Naive thymus-derived CD4-positive, alpha-beta T cell (primary cell): ENCODE data around the gene PAH. TPM values are rescaled to one million over a fixed set of nuclear protein-coding genes. Genes with fewer than 3 reads are reported as not detected.

ENCODE experiments used
- ATAC-seq: fragments of 150-1000 bp; cut with Tn5 transposase; 2 replicates; pipeline ENCODE4 v1.10.0; 2021; ENCODE audit warnings: mild to moderate bottlenecking, moderate library complexity
- CTCF ChIA-PET: fragments of 350-600 bp; sonication (Branson Sonifier 250); formaldehyde crosslinking; loops from one replicate; lab custom pipeline; 2021; ENCODE audit warnings: antibody characterized with exemption; lab: Charles Lee
- POLR2A ChIA-PET: fragments of 350-600 bp; sonication (Branson Sonifier 250); formaldehyde crosslinking; loops from one replicate; lab custom pipeline; 2021; ENCODE audit warnings: antibody characterized with exemption, inconsistent platforms; lab: Charles Lee
- DNase-seq, 9 donors: peaks; one replicate each; pipeline versions ENCODE4 v3.0.0 to v3.0.0-alpha.2; 2020 to 2022; ENCODE audit warnings: mixed read lengths in 1 of 9
- H3K27ac ChIP-seq: one replicate; pipeline ENCODE4 v1.7.0; 2013; ENCODE audit warnings: mild to moderate bottlenecking, low read depth, low read length, moderate library complexity
- H3K27me3 ChIP-seq, 2 donors: one replicate each; pipeline ENCODE4 v1.7.0; 2013; ENCODE audit warnings: low read length in 2 of 2, mild to moderate bottlenecking in 2 of 2, moderate library complexity in 2 of 2; ENCODE audit not compliant: control insufficient read depth in 2 of 2, insufficient read depth in 2 of 2
- H3K36me3 ChIP-seq, 3 experiments: 1 replicate in 2 of 3; 2 replicates in 1 of 3; pipeline ENCODE4 v1.7.0; 2013; ENCODE audit warnings: low read length in 3 of 3, mild to moderate bottlenecking in 3 of 3, moderate library complexity in 1 of 3; ENCODE audit not compliant: insufficient read depth in 3 of 3, control insufficient read depth in 2 of 3
- H3K4me1 ChIP-seq, 2 donors: one replicate each; pipeline ENCODE4 v1.7.0; 2013; ENCODE audit warnings: low read length in 2 of 2, mild to moderate bottlenecking in 2 of 2, moderate library complexity in 1 of 2; ENCODE audit not compliant: control insufficient read depth in 2 of 2, insufficient read depth in 2 of 2
- H3K4me3 ChIP-seq: 2 replicates; pipeline ENCODE4 v1.7.0; 2013; ENCODE audit warnings: mild to moderate bottlenecking, low read length
- H3K9me3 ChIP-seq, 3 experiments: 1 replicate in 2 of 3; 2 replicates in 1 of 3; pipeline ENCODE4 v1.7.0; 2013; ENCODE audit warnings: low read length in 3 of 3; ENCODE audit not compliant: control insufficient read depth in 2 of 3
- H3K27ac Mint-ChIP-seq, 9 donors: one replicate each; pipeline ENCODE4 v1.8.0; 2020 to 2022; ENCODE audit warnings: mixed read lengths in 9 of 9, mild to moderate bottlenecking in 8 of 9, moderate library complexity in 5 of 9, inconsistent platforms in 2 of 9
- H3K27me3 Mint-ChIP-seq, 5 donors: one replicate each; pipeline ENCODE4 v1.8.0; 2021 to 2022; ENCODE audit warnings: mixed read lengths in 5 of 5, mild to moderate bottlenecking in 1 of 5
- H3K36me3 Mint-ChIP-seq, 5 donors: one replicate each; pipeline ENCODE4 v1.8.0; 2020 to 2022; ENCODE audit warnings: mixed read lengths in 5 of 5, mild to moderate bottlenecking in 3 of 5, inconsistent platforms in 1 of 5
- H3K4me1 Mint-ChIP-seq, 7 donors: one replicate each; pipeline ENCODE4 v1.8.0; 2020 to 2022; ENCODE audit warnings: mixed read lengths in 7 of 7, mild to moderate bottlenecking in 3 of 7, inconsistent platforms in 1 of 7
- H3K4me3 Mint-ChIP-seq, 10 donors: one replicate each; pipeline ENCODE4 v1.8.0; 2020 to 2022; ENCODE audit warnings: mild to moderate bottlenecking in 10 of 10, mixed read lengths in 10 of 10, moderate library complexity in 6 of 10, inconsistent platforms in 2 of 10
- H3K9me3 Mint-ChIP-seq, 11 donors: one replicate each; pipeline ENCODE4 v1.8.0; 2020 to 2022; ENCODE audit warnings: mixed read lengths in 11 of 11, mild to moderate bottlenecking in 4 of 11, inconsistent platforms in 1 of 11, moderate library complexity in 1 of 11
- intact Hi-C, 2 donors: fragments of 100-400 bp; cut with micrococcal nuclease; formaldehyde crosslinking; loops; one replicate each; pipeline ENCODE4 v1.15.1; 2023
- polyA plus RNA-seq, 2 donors: library from polyadenylated mRNA; unstranded; fragments of 300-500 nt; fragmentation: Illumina TruSeq; gene quantifications; one replicate each; pipeline ENCODE4 v1.2.3, GENCODE V29; 2021
- total RNA-seq, 6 experiments: library from RNA in 5 of 6; stranded (reverse) in 5 of 6; gene quantifications; 1 replicate in 5 of 6; 2 replicates in 1 of 6; pipeline ENCODE4 v1.2.3 and lab custom pipeline; 2021 to 2026

PAH gene
- total and polyA plus RNA-seq, 7 experiments from 2014 or later, result not detected

GRCh38 chr12:102824218-102824835, 92.7 kb downstream of the PAH start:
- Mint-ChIP-seq H3K36me3 (no peaks in the 10 kb centered on the region), H3K27ac (no peak overlapping the region), H3K9me3 (peaks cover 0 to 12% (median 5%) of the 10 kb centered on the region in 11 donors), H3K4me3 (no peak overlapping the region), H3K4me1 (peaks cover 0 to 6% (median 0%) of the 10 kb centered on the region in 7 donors), H3K27me3 (peaks cover 17 to 42% (median 37%) of the 10 kb centered on the region in 5 donors)
- H3K27me3 ChIP-seq, result no peaks in the 10 kb centered on the region
- ATAC-seq (no peak), DNase-seq (peak in 1 of 9 donors; percentile 21)
- H3K27ac ChIP-seq, result no peak overlapping the region
- intact Hi-C loops, result no loop called here
- H3K9me3 ChIP-seq, result no peaks in the 10 kb centered on the region
- ChIA-PET POLR2A (no interaction called here), CTCF (no interaction called here)
- H3K4me3 ChIP-seq, result no peak overlapping the region
- no peaks in the 10 kb centered on the region for H3K36me3 ChIP-seq
- no peaks in the 10 kb centered on the region for H3K4me1 ChIP-seq

- Histone ChIP-seq H3K9me3 (no peaks in the 10 kb centered on the region), H3K27me3 (no peaks in the 10 kb centered on the region), H3K4me1 (no peaks in the 10 kb centered on the region), H3K36me3 (no peaks in the 10 kb centered on the region), H3K27ac (no peak overlapping the region), H3K4me3 (no peak overlapping the region)
- Mint-ChIP-seq H3K9me3 (peaks cover 0 to 11% (median 5%) of the 10 kb centered on the region in 11 donors), H3K27ac (no peak overlapping the region), H3K4me3 (no peak overlapping the region), H3K36me3 (no peaks in the 10 kb centered on the region), H3K4me1 (peaks cover 0 to 6% (median 0%) of the 10 kb centered on the region in 7 donors), H3K27me3 (peaks cover 17 to 47% (median 40%) of the 10 kb centered on the region in 5 donors)
- CTCF ChIA-PET, result no interaction called here
- ATAC-seq (no peak), DNase-seq (no peak)
- POLR2A ChIA-PET, result no interaction called here
- intact Hi-C loops, result no loop called here
Observed at GRCh38 chr12:102821149-102821548, 95.9 kb downstream of the PAH start.

GRCh38 chr12:102816816-102817434, 100.1 kb downstream of the PAH start:
- Histone ChIP-seq H3K27ac (no peak overlapping the region), H3K27me3 (no peaks in the 10 kb centered on the region), H3K36me3 (no peaks in the 10 kb centered on the region), H3K4me1 (no peaks in the 10 kb centered on the region), H3K4me3 (no peak overlapping the region), H3K9me3 (no peaks in the 10 kb centered on the region)
- Mint-ChIP-seq H3K4me3 (no peak overlapping the region), H3K27me3 (peaks cover 5 to 28% (median 19%) of the 10 kb centered on the region in 5 donors), H3K4me1 (no peaks in the 10 kb centered on the region), H3K9me3 (peaks cover 0 to 3% (median 0%) of the 10 kb centered on the region in 11 donors), H3K36me3 (no peaks in the 10 kb centered on the region), H3K27ac (no peak overlapping the region)
- peak; percentile 48 for ATAC-seq
- CTCF ChIA-PET, result no interaction called here
- DNase-seq, result no peak
- POLR2A ChIA-PET, result no interaction called here
- intact Hi-C loops, result no loop called here

- POLR2A ChIA-PET, result no interaction called here
- Histone ChIP-seq H3K9me3 (no peaks in the 10 kb centered on the region), H3K27ac (no peak overlapping the region), H3K4me3 (no peak overlapping the region), H3K4me1 (no peaks in the 10 kb centered on the region), H3K27me3 (no peaks in the 10 kb centered on the region), H3K36me3 (no peaks in the 10 kb centered on the region)
- Mint-ChIP-seq H3K9me3 (peaks cover 0 to 3% (median 0%) of the 10 kb centered on the region in 11 donors), H3K4me3 (no peak overlapping the region), H3K4me1 (no peaks in the 10 kb centered on the region), H3K36me3 (no peaks in the 10 kb centered on the region), H3K27me3 (peaks cover 8 to 21% (median 12%) of the 10 kb centered on the region in 5 donors), H3K27ac (no peak overlapping the region)
- CTCF ChIA-PET, result no interaction called here
- ATAC-seq (no peak), DNase-seq (no peak)
- intact Hi-C loops, result no loop called here
Observed at GRCh38 chr12:102814691-102815367, 102.2 kb downstream of the PAH start.

GRCh38 chr12:102812344-102812743, 104.7 kb downstream of the PAH start:
- H3K27me3 ChIP-seq, result no peaks in the 10 kb centered on the region

GRCh38 chr12:102811110-102811737, 105.8 kb downstream of the PAH start:
- no peak overlapping the region for H3K27ac ChIP-seq
- no peak overlapping the region for H3K27ac Mint-ChIP-seq
- POLR2A ChIA-PET, result no interaction called here
- CTCF ChIA-PET, result no interaction called here
- peaks cover 0 to 1% (median 0%) of the 10 kb centered on the region in 11 donors for H3K9me3 Mint-ChIP-seq
- no peaks in the 10 kb centered on the region for H3K36me3 Mint-ChIP-seq
- H3K27me3 ChIP-seq, result no peaks in the 10 kb centered on the region
- no peak overlapping the region for H3K4me3 Mint-ChIP-seq
- H3K4me3 ChIP-seq, result no peak overlapping the region
- H3K4me1 ChIP-seq, result no peaks in the 10 kb centered on the region
- H3K27me3 Mint-ChIP-seq, result peaks cover 0 to 16% (median 9%) of the 10 kb centered on the region in 5 donors
- no peaks in the 10 kb centered on the region for H3K4me1 Mint-ChIP-seq
- no peaks in the 10 kb centered on the region for H3K9me3 ChIP-seq
- DNase-seq, result no peak
- H3K36me3 ChIP-seq, result no peaks in the 10 kb centered on the region
- intact Hi-C loops, result loop anchor here in 1 of 2 donors (2.0 kb wide), 1 partner anchor 870 kb away; no protein-coding TSS in a partner anchor
- ATAC-seq, result no peak

More at GRCh38 chr12:102812344-102812743, 104.7 kb downstream of the PAH start:
- Histone ChIP-seq H3K9me3 (no peaks in the 10 kb centered on the region), H3K36me3 (no peaks in the 10 kb centered on the region), H3K27ac (no peak overlapping the region), H3K4me3 (no peak overlapping the region), H3K4me1 (no peaks in the 10 kb centered on the region)
- ChIA-PET POLR2A (no interaction called here), CTCF (no interaction called here)
- Mint-ChIP-seq H3K9me3 (no peaks in the 10 kb centered on the region), H3K27ac (no peak overlapping the region), H3K27me3 (peaks cover 0 to 17% (median 9%) of the 10 kb centered on the region in 5 donors), H3K36me3 (no peaks in the 10 kb centered on the region), H3K4me1 (no peaks in the 10 kb centered on the region), H3K4me3 (no peak overlapping the region)
- intact Hi-C loops, result no loop called here
- ATAC-seq (no peak), DNase-seq (no peak)
